Calu3 (cell line): Measurements from ENCODE around the gene KRT4. TPM values are rescaled to one million over a fixed set of nuclear protein-coding genes. Genes with fewer than 3 reads are reported as not detected.

Experiments
- BruUV-seq: library from RNA; stranded (reverse); fragments of 400-500 nt; replicated peaks from 2 replicates; lab custom pipeline; 2021; lab: Mats Ljungman, UMichigan
- CTCF ChIA-PET: fragments of 300-600 bp; sonication (Branson Sonifier 250); formaldehyde crosslinking; loops from one replicate; lab custom pipeline; 2022; ENCODE audit warnings: antibody characterized with exemption; lab: Charles Lee
- DNase-seq: peaks from one replicate; pipeline ENCODE4 v3.0.0; 2022
- H3K27ac Mint-ChIP-seq: one replicate; pipeline ENCODE4 v1.8.0; 2022; ENCODE audit warnings: mixed read lengths; ENCODE audit not compliant: unreplicated experiment
- H3K27me3 Mint-ChIP-seq: one replicate; pipeline ENCODE4 v1.8.0; 2022; ENCODE audit warnings: mixed read lengths; ENCODE audit not compliant: unreplicated experiment
- H3K36me3 Mint-ChIP-seq: one replicate; pipeline ENCODE4 v1.8.0; 2022; ENCODE audit warnings: mild to moderate bottlenecking, moderate library complexity, mixed read lengths; ENCODE audit not compliant: insufficient read depth, unreplicated experiment
- H3K4me1 Mint-ChIP-seq: one replicate; pipeline ENCODE4 v1.8.0; 2022; ENCODE audit warnings: mild to moderate bottlenecking, low read depth, mixed read lengths; ENCODE audit not compliant: unreplicated experiment
- H3K4me3 Mint-ChIP-seq: one replicate; pipeline ENCODE4 v1.8.0; 2022; ENCODE audit warnings: mild to moderate bottlenecking, low read depth, moderate library complexity, mixed read lengths; ENCODE audit not compliant: unreplicated experiment
- H3K9me3 Mint-ChIP-seq: one replicate; pipeline ENCODE4 v1.8.0; 2022; ENCODE audit warnings: low read depth, mixed read lengths; ENCODE audit not compliant: unreplicated experiment
- CTCF ChIP-seq: fragments of 200-600 bp; IDR thresholded peaks from one replicate; pipeline ENCODE4 v1.8.0; 2022; ENCODE audit warnings: antibody characterized with exemption; ENCODE audit not compliant: unreplicated experiment
- intact Hi-C: fragments of 100-400 bp; cut with micrococcal nuclease; formaldehyde crosslinking; loops from one replicate; pipeline ENCODE4 v1.10.0; 2022; ENCODE audit not compliant: unreplicated experiment
- total RNA-seq: library from RNA; stranded (reverse); gene quantifications from 2 replicates; pipeline ENCODE4 v1.2.3, GENCODE V29; 2022

Gene KRT4
- total RNA-seq, 1 experiment from 2014 or later: not detected

DNA sequence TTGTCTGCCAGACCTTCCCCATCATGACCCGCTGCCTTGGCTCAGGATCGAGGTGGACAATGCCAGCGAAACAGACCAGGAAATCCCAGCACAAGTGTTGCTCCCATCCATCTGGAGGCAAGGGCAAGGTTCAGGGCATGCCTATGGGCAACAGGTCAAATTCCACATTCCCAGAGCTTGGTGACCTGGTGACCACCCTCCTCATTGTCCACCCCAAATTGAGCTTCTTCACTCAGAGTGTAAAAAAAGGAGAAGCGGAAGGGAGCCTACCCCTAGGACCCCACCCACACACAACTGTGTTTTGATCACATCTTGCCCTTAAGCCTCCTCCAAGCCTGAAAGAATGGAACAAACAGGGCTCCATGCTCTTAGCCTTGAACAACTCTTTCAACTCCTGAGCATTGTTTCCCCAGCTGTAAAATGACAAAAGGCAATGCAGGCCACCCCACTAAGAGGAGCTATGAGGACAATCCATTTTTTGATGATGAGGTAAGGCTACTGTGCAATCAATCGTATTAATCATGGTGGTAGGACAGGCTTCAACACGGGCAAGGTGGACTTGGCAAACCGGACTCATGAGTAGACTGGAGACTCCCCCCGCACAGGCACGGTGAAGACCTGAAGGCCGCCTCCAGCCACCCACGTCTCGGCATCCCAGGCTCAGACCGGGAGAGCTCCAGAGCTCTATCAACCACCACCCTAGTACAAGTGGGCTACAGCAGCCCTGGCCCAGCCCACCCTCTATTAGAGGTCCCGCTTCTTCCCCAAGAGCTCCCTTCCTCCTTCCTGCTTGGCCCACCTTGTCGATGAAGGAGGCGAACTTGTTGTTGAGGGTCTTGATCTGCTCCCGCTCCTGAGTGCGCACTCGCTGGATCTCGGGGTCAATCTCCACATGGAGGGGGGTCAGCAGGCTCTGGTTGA is 19.3 kb upstream of the KRT4 start:
- no peaks in the 10 kb centered on the region for H3K36me3 Mint-ChIP-seq
- CTCF ChIA-PET: interaction anchor here (0.6 kb wide), 1 partner anchor 796 kb away, joined by 6 read pairs; no protein-coding TSS in a partner anchor
- BruUV-seq: no TSS peak
- intact Hi-C loops: no loop called here
- peaks cover 22% of the 10 kb centered on the region for H3K4me1 Mint-ChIP-seq
- H3K9me3 Mint-ChIP-seq: no peaks in the 10 kb centered on the region
- H3K27me3 Mint-ChIP-seq: no peaks in the 10 kb centered on the region
- DNase-seq: no peak
- no peak for TF ChIP-seq CTCF
- no peak overlapping the region for H3K27ac Mint-ChIP-seq
- no peak overlapping the region for H3K4me3 Mint-ChIP-seq

DNA sequence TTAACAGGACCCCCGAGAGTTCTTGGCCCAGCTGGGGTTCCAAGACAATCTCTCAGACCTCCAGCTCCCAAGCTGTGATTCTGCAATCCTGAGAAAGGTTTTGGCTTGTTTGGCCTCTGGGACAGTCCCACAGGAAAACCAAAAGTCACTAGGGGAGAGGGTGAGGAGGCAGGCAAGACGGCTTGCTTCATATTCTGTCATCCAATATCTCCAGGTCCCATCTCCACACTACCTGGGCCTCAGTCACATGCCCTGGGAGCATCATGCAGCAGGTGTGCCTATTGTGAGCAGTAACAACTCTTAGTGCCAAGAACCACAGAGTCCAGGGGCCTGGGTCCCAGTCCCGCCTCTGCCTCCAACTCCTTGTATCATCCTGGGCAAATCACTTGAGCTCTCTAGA is 18.5 kb upstream of the KRT4 start:
- no peaks in the 10 kb centered on the region for H3K9me3 Mint-ChIP-seq
- H3K4me3 Mint-ChIP-seq: no peak overlapping the region
- no peaks in the 10 kb centered on the region for H3K36me3 Mint-ChIP-seq
- DNase-seq: no peak
- H3K27me3 Mint-ChIP-seq: no peaks in the 10 kb centered on the region
- intact Hi-C loops: no loop called here
- H3K27ac Mint-ChIP-seq: no peak overlapping the region
- H3K4me1 Mint-ChIP-seq: peaks cover 20% of the 10 kb centered on the region
- TF ChIP-seq CTCF: no peak
- no TSS peak for BruUV-seq
- CTCF ChIA-PET: no interaction called here

GRCh38 chr12:52831251-52831650 is 17.3 kb upstream of the KRT4 start:
- no peak for TF ChIP-seq CTCF
- peaks cover 8% of the 10 kb centered on the region for H3K4me1 Mint-ChIP-seq
- intact Hi-C loops: no loop called here
- CTCF ChIA-PET: no interaction called here
- H3K9me3 Mint-ChIP-seq: no peaks in the 10 kb centered on the region
- no TSS peak for BruUV-seq
- H3K27me3 Mint-ChIP-seq: no peaks in the 10 kb centered on the region
- H3K4me3 Mint-ChIP-seq: no peak overlapping the region
- H3K36me3 Mint-ChIP-seq: no peaks in the 10 kb centered on the region
- H3K27ac Mint-ChIP-seq: no peak overlapping the region
- no peak for DNase-seq

- H3K9me3 Mint-ChIP-seq: no peaks in the 10 kb centered on the region
- H3K4me1 Mint-ChIP-seq: no peaks in the 10 kb centered on the region
- no peak overlapping the region for H3K27ac Mint-ChIP-seq
- CTCF ChIA-PET: interaction anchor here (0.7 kb wide), 1 partner anchor 163 kb away, joined by 3 read pairs; no protein-coding TSS in a partner anchor
- no peaks in the 10 kb centered on the region for H3K27me3 Mint-ChIP-seq
- intact Hi-C loops: no loop called here
- H3K4me3 Mint-ChIP-seq: no peak overlapping the region
- no peak for DNase-seq
- no peaks in the 10 kb centered on the region for H3K36me3 Mint-ChIP-seq
- no TSS peak for BruUV-seq
- TF ChIP-seq CTCF: no peak
Observed at GRCh38 chr12:52829986-52830770, 16.3 kb upstream of the KRT4 start.
